NCI-H774 (cell line): ENCODE measurements around the gene NRP2.

Experiments used
- DNase-seq: peaks from one replicate; lab custom pipeline; 2025; lab: John Stamatoyannopoulos, UW

Gene NRP2

GRCh38 chr2:205658572-205658971 lies 23.7 kb upstream of the NRP2 start:
- no peak for DNase-seq

DNA sequence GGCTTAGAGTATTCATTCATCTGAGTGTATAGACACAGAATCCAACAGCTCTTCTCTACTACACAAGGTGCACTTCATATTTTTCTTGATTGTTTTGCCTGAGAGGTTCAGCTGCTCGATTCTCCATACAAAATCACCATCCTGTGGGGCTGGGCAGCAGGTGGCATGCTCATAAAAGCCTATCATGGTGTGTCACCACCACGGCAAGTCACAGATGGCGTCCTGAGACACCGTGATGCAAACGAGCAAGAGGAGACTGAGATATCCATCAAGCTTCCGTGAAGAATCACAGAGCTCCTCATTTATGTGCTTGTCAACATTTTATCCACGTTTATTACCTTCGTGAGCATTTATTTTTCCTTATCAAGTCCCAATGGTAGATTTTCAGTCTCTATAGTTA lies 22.4 kb upstream of the NRP2 start:
- DNase-seq, result no peak

GRCh38 chr2:205660521-205661124 lies 21.7 kb upstream of the NRP2 start:
- DNase-seq, result no peak

- no peak for DNase-seq
Measured at GRCh38 chr2:205661281-205661680, 21.0 kb upstream of the NRP2 start.

DNA sequence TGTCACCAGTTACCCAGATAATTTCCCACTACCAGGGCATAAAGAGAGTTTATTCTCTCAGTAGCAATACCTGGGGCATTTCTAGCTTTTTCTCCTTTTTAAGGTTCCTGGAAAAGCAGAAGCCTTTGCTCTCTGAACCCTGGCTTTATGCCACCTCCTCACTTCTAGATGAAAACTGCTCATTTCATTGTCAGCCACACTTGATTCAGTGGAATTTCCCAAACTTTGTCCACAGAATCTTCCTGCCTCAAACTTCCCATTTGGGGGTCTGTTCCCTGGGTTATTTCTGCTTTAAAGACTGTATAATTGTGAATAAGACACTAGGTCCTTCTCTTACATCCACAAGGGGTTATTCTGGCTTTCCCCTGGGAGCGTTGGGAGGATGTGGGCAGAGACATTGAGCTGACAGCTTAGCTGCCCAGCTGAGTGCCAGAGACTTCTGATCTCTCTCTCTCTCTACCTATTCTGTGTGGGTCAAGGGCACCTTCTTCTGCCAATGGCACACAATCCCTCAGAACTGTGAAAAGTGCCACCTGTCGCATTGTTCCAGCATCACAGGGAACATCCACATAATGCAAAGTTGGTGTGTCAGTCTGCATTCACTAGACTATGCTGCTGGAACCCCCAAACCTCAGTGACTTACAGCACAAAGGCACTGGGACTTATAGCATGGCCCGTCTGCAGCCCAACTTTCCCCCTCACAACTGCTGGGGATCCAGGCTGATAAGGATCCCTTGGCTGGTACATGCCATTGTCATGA lies 19.9 kb upstream of the NRP2 start:
- no peak for DNase-seq

DNA sequence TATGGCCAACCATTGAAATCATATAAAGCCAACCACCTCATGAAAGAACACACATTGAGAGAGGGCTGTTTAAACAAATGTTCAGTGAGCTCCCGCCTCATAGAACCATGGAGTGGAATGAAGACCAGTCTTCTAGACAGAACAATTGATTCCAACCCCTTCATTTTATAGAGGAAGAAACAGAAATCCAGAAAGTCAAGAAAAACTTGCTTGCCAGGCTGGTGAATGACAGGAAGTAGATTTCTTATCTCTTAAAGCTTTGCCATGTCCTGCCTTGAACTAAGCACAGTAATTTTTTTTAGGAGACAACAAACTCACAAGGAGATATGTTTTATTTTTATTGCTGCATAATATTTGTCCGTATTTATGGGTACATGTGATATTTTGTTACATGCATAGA lies 16.5 kb upstream of the NRP2 start:
- DNase-seq, result no peak

DNA sequence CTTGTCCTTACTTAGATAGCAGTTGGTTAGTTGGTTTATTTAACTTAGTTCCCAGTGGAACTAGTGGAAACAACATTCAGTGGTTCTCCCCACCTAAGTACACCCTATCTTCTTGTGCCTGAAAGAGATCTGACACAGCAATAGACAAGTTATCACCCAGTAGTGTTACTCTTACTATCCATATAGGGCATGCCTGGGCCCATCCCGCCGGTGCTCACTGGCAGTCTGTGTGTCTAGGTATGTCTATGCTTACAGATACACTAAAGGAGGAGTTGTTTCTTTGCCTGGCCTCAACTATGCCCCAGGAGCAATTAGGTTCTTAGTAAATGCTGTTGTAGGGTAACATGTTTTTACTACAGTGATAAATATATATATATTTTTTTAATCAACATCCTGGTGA lies 12.0 kb upstream of the NRP2 start:
- no peak for DNase-seq

DNA sequence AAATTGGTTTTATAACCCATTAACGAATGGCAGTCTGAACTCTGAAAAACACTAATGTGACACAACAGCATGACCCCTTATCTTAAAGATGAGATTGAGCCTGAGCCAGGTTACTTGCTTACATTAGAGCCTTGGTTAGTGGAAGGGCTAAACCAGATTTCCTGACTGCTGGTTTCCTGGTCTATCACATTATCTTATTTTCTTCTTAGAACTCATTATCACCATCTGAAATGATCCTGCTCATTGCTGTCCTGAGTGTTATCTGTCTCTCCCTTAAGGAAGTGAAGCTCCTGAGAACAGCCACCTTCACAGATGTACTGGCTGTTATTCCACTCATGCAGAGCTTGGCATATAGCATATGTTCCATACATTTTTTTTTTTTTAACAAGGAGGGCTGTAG lies 9.0 kb upstream of the NRP2 start:
- no peak for DNase-seq

DNA sequence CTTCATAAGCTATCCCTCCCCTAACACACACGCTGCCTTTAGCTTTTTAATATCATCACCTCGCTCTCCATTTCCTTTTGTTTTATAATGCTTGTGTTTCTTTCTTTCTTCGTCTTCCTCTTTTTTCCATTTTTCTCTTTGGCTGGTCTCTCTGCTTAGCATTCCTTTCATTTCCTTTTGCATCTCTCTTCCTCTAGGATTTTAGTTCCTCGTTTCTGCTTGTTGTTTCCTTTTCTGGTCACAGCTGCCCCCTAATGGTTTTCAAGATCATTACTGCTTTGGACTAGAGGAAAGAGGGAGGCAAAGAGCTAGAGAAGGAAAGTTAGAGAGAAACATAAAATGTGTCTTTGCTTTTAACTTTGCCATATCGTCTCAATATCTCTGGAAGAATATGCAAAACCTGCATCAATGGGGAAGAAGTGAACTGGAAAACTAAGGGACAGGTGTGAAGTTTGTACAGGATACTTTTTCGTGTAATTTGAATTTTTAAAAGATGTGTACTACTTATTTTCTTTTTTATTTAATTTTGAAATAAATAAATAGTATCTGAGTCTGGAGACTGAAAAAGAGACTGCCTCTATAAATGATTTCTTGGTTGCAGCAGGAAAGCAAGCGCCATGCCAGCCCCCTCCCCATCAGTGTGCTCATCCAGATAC lies 6.3 kb upstream of the NRP2 start:
- peak; percentile 51 for DNase-seq

DNA sequence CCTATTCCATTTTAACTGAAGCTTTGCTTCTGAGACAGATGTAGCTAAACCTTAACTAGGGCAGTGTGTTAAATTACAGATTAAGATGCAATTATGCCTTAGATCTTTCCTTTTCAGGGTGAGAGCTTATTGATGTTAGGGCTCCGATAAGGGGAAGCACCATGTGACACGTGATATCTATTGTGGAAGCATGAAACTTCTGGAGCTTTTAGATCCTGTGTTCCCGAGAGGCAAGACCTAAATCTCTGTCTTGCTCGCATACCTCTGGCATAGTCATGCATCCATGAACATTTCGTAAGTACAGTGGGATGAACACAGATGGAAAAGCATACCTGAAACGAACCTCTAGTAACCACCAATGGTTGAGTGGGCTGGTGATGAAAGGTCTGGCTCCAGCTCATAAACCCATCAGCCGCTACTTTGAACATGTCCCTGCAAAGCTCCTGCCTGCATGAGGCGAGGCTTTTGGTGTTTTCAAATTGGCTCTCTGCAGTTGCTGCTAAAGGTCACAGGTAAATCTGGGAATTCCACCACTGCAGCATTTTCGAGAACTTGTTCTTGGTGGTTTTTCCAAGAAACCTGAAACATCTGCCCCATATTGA lies 3.7 kb upstream of the NRP2 start:
- DNase-seq, result no peak

DNA sequence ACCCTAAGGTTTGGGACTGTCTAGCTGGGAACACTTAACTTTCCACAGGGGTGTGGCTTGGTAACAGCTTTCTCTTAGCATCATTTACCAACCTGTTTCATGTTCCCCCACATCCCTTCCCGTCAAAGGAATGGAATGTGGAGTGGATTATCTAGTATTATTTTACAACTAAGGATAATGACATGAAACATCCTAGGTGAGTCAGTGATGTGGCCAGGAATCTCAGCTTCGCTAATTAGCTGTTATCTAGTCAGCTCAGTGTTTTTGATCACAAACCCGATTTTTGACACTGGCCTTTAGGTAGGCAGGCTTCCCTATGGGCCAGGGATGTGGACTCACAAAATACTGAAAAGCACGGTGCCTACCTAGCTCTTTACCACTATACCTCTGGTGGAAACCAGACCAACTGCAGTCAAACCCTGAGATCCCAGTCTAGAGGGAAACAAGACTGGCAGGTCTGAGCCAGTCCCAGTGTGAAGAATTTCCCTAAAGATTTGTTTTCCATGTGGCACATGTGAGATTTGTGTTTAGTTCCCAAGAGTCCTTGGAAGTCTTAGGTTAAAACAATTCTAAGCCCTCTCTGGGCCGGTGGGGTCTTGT lies 2.8 kb upstream of the NRP2 start:
- DNase-seq, result no peak

DNA sequence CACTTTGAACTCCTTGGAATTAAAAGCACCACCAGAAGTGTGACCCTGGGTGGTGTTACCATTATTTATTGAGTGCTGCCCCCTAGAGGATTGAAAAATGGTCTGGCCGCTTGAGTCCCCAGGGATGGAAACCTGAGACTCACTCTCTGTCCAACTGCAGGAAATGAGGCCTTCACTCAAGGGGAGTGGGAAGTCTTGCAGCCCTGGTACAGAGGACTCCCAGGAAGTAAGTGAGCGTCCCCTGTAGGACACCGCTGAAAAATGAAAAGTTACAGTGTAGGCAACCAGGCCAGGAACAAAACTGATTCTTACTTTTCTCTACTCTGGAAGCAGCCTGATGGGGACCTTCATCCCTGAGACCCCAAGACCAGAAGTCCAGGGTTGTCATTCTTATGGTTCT lies 2.2 kb upstream of the NRP2 start:
- DNase-seq, result peak; percentile 60

DNA sequence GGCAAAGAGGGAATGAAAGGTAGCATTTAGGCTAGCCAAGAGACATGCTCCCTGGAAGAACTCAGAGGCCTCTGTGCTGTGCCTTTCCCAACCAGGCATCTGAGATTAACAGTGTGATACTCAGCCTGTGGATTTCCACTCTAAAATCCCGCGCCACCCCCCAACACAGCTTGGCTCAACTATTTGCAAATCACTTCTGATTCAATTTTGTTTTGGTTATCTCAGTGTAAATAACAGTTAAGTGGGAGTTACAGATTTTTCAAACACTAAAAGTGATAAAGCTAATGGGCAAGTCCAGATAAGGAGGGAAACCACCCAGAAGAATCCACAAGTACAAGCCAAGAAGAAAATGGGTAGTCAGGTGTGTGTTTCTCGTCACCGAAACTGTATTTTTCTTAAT lies 1.4 kb upstream of the NRP2 start:
- DNase-seq, result no peak

DNA sequence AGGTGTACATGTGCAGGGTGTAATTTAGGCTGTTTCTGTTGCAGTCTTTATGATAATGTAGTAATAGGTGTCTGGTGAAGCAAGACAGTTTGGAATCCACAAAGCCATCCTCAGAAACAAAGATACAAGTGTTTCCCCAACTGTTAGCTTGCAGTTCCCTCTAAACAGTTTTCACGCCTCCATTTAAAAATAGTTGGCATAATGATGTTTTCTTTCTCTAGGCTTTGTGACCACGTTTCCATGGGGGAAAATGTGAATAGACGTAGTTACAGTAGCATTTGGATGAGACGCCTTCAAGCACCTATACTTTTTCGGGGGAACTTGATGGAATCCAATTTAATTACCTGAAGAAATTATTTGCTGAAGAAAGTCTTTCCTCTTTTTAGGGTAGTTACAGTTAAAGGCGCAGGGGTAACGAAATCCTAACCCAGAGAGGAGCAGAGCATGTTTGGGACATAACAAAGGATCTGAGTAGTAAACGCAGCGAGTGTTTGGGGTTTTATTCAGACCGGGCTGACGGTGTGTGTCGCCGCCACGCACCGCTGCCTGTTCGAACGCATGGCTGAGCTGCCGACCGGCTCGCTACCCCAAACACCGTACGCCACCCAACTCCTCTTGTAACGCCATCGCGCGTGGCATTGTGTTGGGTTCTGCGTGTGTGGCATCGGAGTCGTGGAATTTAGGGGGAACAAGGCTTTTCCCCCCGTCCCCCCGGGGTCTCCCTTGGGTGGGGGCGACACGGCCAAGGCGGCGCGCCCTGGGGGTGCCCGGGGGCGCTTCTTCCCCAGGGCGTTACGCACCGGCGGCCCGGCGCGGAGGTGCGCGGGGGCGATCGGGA lies 681 bp upstream of the NRP2 start:
- DNase-seq, result no peak

DNA sequence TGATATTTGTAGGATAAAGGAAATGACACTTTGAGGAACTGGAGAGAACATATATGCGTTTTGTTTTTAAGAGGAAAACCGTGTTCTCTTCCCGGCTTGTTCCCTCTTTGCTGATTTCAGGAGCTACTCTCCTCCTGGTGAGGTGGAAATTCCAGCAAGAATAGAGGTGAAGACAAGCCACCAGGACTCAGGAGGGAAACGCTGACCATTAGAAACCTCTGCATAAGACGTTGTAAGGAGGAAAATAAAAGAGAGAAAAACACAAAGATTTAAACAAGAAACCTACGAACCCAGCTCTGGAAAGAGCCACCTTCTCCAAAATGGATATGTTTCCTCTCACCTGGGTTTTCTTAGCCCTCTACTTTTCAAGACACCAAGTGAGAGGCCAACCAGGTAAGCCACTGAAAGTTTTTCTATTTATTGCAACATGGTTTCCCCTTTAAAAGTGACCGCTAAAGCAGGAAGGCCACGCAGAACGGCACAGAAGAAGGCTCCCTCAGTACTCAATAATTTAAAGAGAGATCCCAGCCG lies 735 bp downstream of the NRP2 start:
- no peak for DNase-seq

GRCh38 chr2:205683502-205684367 lies 1.4 kb downstream of the NRP2 start:
- DNase-seq, result no peak

DNA sequence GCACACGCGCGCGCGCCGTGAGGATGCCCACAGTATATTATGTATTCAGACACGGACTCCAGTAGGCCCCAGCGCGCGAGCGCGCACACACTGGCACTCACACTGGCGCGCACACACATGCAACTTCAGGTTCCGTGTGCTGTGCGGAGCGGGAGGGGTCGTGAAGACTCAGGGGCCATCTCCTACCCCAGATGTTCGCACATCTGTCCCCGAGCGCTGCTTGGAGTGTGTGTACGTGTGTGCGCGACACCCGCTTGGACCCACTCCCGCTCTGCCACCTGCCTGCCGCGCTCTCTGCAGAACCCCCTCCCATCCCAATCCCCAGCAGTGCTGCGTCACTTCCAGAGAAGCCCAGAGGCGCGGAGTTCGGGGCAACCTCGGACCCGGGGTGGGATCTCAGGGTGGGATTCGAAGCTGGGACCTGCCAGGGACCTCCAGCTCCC lies 2.6 kb downstream of the NRP2 start:
- DNase-seq, result no peak

GRCh38 chr2:205685314-205686055 lies 3.2 kb downstream of the NRP2 start:
- no peak for DNase-seq

DNA sequence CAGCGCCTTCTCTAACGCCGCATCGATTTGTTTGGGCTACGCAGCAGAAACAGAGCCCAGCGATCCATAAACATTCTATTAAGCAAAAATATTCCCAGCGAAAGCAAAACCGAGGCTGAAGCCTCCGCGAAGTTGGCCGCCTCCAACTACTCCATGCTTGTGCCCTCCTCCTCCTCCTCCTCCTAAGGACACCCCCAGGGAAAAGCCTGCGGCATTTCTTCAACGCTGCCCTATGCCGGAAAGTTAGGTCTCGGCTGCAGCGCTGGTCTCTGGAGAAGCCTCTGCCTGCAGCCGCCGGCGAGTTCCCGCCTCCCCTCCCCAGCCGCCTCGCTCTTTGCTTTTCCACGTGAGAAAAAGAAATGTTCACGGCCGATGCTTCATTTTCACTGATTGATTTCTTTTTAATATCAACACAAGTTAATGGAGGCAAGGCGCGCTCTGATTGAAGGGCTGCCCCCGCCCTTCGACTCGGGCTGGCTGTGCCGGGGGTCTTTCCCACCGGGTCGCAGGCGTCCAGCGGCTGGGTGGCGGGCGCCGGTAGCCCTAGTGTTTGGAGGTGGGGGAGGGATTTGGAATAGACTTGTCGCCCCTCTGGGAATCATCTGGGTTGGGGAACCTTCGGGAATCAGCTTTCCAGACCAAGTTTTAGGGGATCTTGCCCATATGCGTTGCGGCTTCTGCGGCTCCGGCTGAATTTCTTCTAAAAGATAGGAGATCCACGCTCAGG lies 3.9 kb downstream of the NRP2 start:
- DNase-seq, result no peak
